PC-9 (cell line): ENCODE data around the gene ZBTB4. TPM values are rescaled to one million over a fixed set of nuclear protein-coding genes. Genes with fewer than 3 reads are reported as not detected.

Experiments
- BruUV-seq: library from RNA; stranded (reverse); fragments of 400-500 nt; replicated peaks from 2 replicates; lab custom pipeline; 2021; lab: Mats Ljungman, UMichigan
- CTCF ChIA-PET: fragments of 300-600 bp; sonication (Branson Sonifier 250); formaldehyde crosslinking; loops from one replicate; lab custom pipeline; 2022; ENCODE audit warnings: antibody characterized with exemption; lab: Charles Lee
- POLR2A ChIA-PET: fragments of 300-600 bp; sonication (Branson Sonifier 250); formaldehyde crosslinking; loops from one replicate; lab custom pipeline; 2022; ENCODE audit warnings: antibody characterized with exemption; ENCODE audit not compliant: unreplicated experiment; lab: Charles Lee
- DNase-seq, 2 experiments: peaks; one replicate each; pipeline versions ENCODE4 v3.0.0 to v3.0.0-alpha.2; 2015 to 2022; ENCODE audit warnings: mixed read lengths in 1 of 2
- H2AFZ ChIP-seq: fragments of 200-600 bp; sonication (generic); 2 replicates; pipeline ENCODE4 v1.8.1; 2017; ENCODE audit warnings: antibody characterized with exemption
- H3F3A ChIP-seq: fragments of 200-600 bp; sonication (generic); 2 replicates; pipeline ENCODE4 v1.8.1; 2017; ENCODE audit warnings: antibody characterized with exemption, mild to moderate bottlenecking, low read depth; ENCODE audit not compliant: insufficient read depth
- H3K27ac ChIP-seq: fragments of 200-600 bp; sonication (generic); 2 replicates; pipeline ENCODE4 v1.6.1; 2016; ENCODE audit warnings: mixed run types
- H3K27me3 ChIP-seq: fragments of 200-600 bp; sonication (generic); 2 replicates; pipeline ENCODE4 v1.6.1; 2016; ENCODE audit warnings: low read depth, mixed run types; ENCODE audit not compliant: insufficient read depth
- H3K36me3 ChIP-seq: fragments of 200-600 bp; sonication (generic); 2 replicates; pipeline ENCODE4 v1.6.1; 2016; ENCODE audit warnings: low read depth, mixed run types
- H3K4me1 ChIP-seq: fragments of 200-600 bp; sonication (generic); replicated peaks from 2 replicates; pipeline ENCODE4 v1.6.1; 2016; ENCODE audit warnings: mixed run types; ENCODE audit not compliant: insufficient read depth
- H3K4me2 ChIP-seq: fragments of 200-600 bp; sonication (generic); 2 replicates; pipeline ENCODE4 v1.6.1; 2017; ENCODE audit warnings: mixed run types
- H3K4me3 ChIP-seq: fragments of 200-600 bp; sonication (generic); 2 replicates; pipeline ENCODE4 v1.6.1; 2016; ENCODE audit warnings: mixed run types
- H3K79me2 ChIP-seq: fragments of 200-600 bp; sonication (generic); 2 replicates; pipeline ENCODE4 v1.6.1; 2017; ENCODE audit warnings: low read depth, mixed run types
- H3K9me2 ChIP-seq: fragments of 200-600 bp; sonication (generic); 2 replicates; pipeline ENCODE4 v1.8.1; 2017; ENCODE audit warnings: mild to moderate bottlenecking; ENCODE audit not compliant: insufficient read depth
- H3K9me3 ChIP-seq: fragments of 200-600 bp; sonication (generic); 2 replicates; pipeline ENCODE4 v1.8.1; 2016; ENCODE audit warnings: low read depth; ENCODE audit not compliant: insufficient read depth
- H4K20me1 ChIP-seq: fragments of 200-600 bp; sonication (generic); 2 replicates; pipeline ENCODE4 v1.8.1; 2017; ENCODE audit not compliant: insufficient read depth
- EZH2 ChIP-seq: fragments of 200-600 bp; sonication (generic); IDR thresholded peaks from 2 replicates; pipeline ENCODE4 v1.8.0; 2017; ENCODE audit warnings: antibody characterized with exemption, low read depth
- intact Hi-C: fragments of 100-400 bp; cut with micrococcal nuclease; formaldehyde crosslinking; loops from one replicate; pipeline ENCODE4 v1.10.0; 2022; ENCODE audit not compliant: unreplicated experiment
- total RNA-seq: library from RNA; stranded (reverse); gene quantifications from 2 replicates; pipeline ENCODE4 v1.2.3, GENCODE V29; 2021
- TF ChIP-seq, protein P1 (sequence below): fragments of 200-600 bp; sonication (generic); conservative IDR thresholded peaks from 2 replicates; pipeline ENCODE4 v1.6.1; 2017; ENCODE audit warnings: mixed run types, antibody characterized with exemption, mild to moderate bottlenecking, moderate library complexity

The ZBTB4 gene
- total RNA-seq, 1 experiment from 2014 or later: 54.0 TPM

DNA sequence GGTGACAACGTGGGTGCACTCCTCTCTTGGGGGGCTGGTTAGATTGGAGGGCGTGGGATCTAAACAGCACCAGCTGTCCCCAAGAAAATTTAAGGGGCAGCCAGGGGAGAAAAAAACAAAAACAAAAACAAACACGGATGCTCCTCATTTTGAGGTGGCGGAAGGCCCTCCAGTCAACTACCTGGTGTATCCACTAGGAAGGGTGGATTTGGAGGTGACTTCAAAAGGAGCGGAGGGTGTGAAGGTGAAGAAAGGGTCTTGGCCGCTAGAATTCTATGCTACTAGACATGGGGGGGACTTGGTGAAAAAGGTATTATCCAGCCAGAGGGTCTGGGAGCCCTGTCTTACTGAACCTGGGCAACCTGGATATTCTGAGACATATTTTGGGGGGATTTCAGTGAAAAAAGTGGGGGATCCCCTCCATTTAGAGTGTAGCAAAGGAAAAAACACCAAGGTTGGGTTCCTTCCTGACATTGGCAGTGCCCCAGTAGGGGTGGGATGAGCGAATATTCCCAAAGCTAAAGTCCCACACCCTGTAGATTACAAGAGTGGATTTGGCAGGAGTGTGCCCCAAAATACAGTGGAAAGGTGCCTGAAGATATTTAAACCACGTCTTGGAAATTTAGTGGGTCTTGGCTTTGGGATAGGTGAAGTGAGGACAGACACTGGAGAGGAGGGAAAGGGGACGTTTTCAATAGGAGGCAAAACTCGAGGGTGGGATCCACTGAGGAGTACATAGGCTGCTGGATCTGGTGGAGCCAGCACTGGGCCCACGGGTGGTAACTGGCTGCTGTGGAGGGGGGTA is 40.6 kb downstream of the ZBTB4 start:
- no peak for DNase-seq
- intact Hi-C loops: loop anchor here (1.0 to 5.0 kb wide), 2 partner anchors 63 to 122 kb away; partner anchors contain the start of gene SENP3
- H3K9me3 ChIP-seq: no peaks in the 10 kb centered on the region
- no peaks in the 10 kb centered on the region for H4K20me1 ChIP-seq
- H3K27me3 ChIP-seq: no peaks in the 10 kb centered on the region
- H3K4me1 ChIP-seq: peaks cover 9% of the 10 kb centered on the region; the same call in 1 of the 2 replicates
- TF ChIP-seq, protein P1, sequence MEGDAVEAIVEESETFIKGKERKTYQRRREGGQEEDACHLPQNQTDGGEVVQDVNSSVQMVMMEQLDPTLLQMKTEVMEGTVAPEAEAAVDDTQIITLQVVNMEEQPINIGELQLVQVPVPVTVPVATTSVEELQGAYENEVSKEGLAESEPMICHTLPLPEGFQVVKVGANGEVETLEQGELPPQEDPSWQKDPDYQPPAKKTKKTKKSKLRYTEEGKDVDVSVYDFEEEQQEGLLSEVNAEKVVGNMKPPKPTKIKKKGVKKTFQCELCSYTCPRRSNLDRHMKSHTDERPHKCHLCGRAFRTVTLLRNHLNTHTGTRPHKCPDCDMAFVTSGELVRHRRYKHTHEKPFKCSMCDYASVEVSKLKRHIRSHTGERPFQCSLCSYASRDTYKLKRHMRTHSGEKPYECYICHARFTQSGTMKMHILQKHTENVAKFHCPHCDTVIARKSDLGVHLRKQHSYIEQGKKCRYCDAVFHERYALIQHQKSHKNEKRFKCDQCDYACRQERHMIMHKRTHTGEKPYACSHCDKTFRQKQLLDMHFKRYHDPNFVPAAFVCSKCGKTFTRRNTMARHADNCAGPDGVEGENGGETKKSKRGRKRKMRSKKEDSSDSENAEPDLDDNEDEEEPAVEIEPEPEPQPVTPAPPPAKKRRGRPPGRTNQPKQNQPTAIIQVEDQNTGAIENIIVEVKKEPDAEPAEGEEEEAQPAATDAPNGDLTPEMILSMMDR: no peak
- no peak for TF ChIP-seq EZH2
- no peak overlapping the region for H3K27ac ChIP-seq
- ChIA-PET CTCF (no interaction called here), POLR2A (interaction anchor here (0.6 to 0.8 kb wide), 2 partner anchors 20 to 249 kb away, joined by 6 to 21 read pairs; no protein-coding TSS in a partner anchor)
- no peaks in the 10 kb centered on the region for H3K9me2 ChIP-seq
- H3K4me3 ChIP-seq: peak overlapping the region; percentile 71
- no peaks in the 10 kb centered on the region for H3K36me3 ChIP-seq
- H3K79me2 ChIP-seq: peaks cover 8% of the 10 kb centered on the region; the same call in 1 of the 2 replicates
- no TSS peak for BruUV-seq
- peaks cover 13% of the 10 kb centered on the region; the same call in 1 of the 2 replicates for H3F3A ChIP-seq
- no peak overlapping the region for H2AFZ ChIP-seq
- peak overlapping the region; percentile 90 for H3K4me2 ChIP-seq

DNA sequence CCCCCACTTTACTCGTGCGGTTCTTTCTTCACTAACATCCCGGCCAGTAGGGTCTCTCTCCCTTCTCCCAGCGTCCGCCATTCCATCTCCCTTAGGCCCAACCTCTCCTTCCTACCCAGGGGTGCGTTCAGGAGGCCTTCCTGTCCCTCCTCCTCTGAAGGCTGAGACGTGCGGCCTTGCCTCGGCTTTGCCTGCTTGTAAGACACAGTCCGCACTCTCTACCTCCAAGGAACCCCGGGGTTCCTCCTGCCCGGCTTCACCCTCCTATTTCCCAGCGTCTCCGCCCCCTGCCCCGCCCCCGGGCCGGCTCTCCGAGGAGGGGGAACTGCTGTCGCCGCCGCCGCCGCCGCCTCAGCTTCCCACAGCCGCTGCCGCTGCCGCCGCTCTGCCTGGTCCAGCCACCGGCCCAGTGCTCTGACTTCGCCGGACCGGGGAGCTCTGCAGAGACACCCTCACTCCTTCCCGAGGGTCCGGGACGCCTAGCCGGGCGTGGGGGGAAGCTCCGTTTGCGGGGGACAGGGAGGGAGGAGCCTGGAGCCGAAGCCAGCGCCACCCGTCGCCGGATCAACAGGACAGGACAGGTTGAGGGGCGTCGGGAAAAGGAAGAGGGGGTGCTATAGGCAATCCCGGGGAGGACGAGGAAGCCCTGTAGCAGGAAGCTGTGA is 41.3 kb downstream of the ZBTB4 start:
- H3K9me3 ChIP-seq: no peaks in the 10 kb centered on the region
- no peaks in the 10 kb centered on the region for H3K36me3 ChIP-seq
- H3K27ac ChIP-seq: no peak overlapping the region
- H2AFZ ChIP-seq: no peak overlapping the region
- peaks cover 13% of the 10 kb centered on the region; the same call in 1 of the 2 replicates for H3F3A ChIP-seq
- H3K4me2 ChIP-seq: peak overlapping the region; percentile 90
- H3K4me3 ChIP-seq: peak overlapping the region; percentile 11; the same call in 1 of the 2 replicates
- intact Hi-C loops: loop anchor here (1.0 to 5.0 kb wide), 3 partner anchors 43 to 123 kb away; partner anchors contain the start of genes PLSCR3 and SENP3
- peak in 1 of 2 experiments; percentile 84 for DNase-seq
- TF ChIP-seq EZH2: no peak
- TF ChIP-seq, protein P1: no peak
- ChIA-PET CTCF (no interaction called here), POLR2A (interaction anchor here (0.6 kb wide), 2 partner anchors 145 to 250 kb away, joined by 6 to 7 read pairs; no protein-coding TSS in a partner anchor)
- H3K9me2 ChIP-seq: no peaks in the 10 kb centered on the region
- no peaks in the 10 kb centered on the region for H4K20me1 ChIP-seq
- peaks cover 8% of the 10 kb centered on the region; the same call in 1 of the 2 replicates for H3K79me2 ChIP-seq
- 0 out of 2 replicates have a peak, but pooled peaks cover 7% of the 10 kb centered on the region for H3K4me1 ChIP-seq
- H3K27me3 ChIP-seq: no peaks in the 10 kb centered on the region
- BruUV-seq: no TSS peak

DNA sequence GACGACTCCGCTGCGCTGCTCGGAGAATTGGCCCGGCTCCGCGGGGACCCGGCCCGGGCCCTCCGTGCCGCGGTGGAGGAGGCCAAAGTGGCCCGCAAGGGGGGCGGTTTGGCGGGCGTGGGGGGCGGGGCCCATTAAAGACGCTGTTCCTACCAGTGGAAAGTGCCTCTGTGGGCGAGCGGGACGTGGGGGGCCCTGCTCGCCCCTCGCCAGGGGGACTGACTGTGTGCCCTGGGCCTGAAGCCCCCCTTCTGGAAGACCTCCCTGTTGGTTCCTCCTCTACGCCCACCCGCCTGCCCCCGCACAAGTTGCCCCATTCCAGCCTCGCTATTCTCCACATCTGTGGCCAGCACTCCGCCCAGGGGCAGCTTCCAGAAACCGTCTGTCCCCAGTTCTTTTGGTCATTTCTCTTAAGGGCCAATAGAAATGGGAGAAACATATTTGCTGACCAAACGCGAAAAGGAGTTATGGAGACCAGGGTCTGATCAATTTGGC is 42.0 kb downstream of the ZBTB4 start:
- Histone ChIP-seq H3K9me2 (no peaks in the 10 kb centered on the region), H3K4me2 (peak overlapping the region; percentile 90), H3K27me3 (no peaks in the 10 kb centered on the region), H3K36me3 (no peaks in the 10 kb centered on the region), H3F3A (peaks cover 13% of the 10 kb centered on the region; the same call in 1 of the 2 replicates), H3K79me2 (peaks cover 8% of the 10 kb centered on the region; the same call in 1 of the 2 replicates), H2AFZ (no peak overlapping the region), H3K4me1 (0 out of 2 replicates have a peak, but pooled peaks cover 7% of the 10 kb centered on the region), H3K27ac (no peak overlapping the region), H4K20me1 (no peaks in the 10 kb centered on the region), H3K9me3 (no peaks in the 10 kb centered on the region), H3K4me3 (peak overlapping the region; percentile 57; the same call in 1 of the 2 replicates)
- intact Hi-C loops: loop anchor here (2.0 to 5.0 kb wide), 2 partner anchors 43 to 65 kb away; partner anchors contain the start of gene PLSCR3
- no TSS peak for BruUV-seq
- no peak for TF ChIP-seq EZH2
- TF ChIP-seq, protein P1: no peak
- POLR2A ChIA-PET: interaction anchor here (0.6 to 0.7 kb wide), 2 partner anchors 8 to 146 kb away, joined by 4 to 7 read pairs; no protein-coding TSS in a partner anchor
- CTCF ChIA-PET: interaction anchor here (0.6 to 2.9 kb wide), 5 partner anchors 8 to 250 kb away, joined by 3 to 19 read pairs (median 5); partner anchors contain the start of genes TMEM256 and TP53
- no peak for DNase-seq
